HG03097 (cell line): ENCODE data around the gene IFI35.
"Not testable (repeated sequence)": the region's sequence is repeated elsewhere in the genome, so short reads cannot be mapped to it uniquely, and the experiment has no call there.

ENCODE experiments used
- ATAC-seq: cut with Tn5 transposase; IDR thresholded peaks from one replicate; pipeline ENCODE4 v1.9.1; 2021; ENCODE audit not compliant: unreplicated experiment, low FRiP score

Gene IFI35

DNA sequence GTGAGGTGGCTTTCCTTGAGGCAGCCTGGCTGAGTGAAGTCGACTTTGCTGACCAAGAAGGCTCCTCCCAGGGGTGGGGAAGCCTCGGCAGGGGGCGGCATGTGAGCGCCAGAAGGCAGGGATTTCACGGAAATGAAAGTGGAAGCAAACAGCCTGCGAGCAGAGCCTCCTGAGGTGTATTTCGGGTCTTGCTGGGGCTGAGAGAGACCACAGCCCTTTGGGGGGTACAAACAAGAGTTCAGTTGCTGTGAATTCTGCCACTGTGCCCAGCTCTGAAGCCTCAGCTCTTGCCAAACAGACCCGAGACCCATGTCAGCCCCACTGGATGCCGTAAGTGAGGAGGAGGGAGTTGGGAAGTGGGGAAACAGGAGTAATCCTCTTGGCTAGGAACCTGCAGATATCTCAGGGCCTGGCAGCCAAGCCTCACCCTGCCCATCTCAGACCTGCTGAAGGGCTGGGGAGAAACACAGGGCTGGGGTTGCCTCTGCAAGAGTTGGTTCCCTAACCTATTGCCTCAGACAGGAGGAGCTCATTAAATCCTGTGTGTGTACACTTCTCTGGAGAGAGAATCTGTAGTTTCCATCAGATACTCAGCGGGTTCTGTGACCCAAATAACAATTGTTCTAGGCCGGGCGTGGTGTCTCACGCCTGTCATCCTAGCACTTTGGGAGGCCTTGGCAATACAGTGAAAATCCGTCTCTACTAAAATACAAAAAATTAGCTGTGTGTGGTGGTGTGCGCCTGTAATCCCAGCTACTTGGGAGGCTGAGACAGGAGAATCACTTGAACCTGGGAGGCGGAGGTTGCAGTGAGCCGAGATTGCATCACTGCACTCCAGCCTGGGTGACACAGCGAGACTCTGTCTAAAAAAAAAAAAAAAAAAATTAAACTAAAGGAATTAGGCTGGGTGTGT is at the start of gene IFI35:
Gene IFI35 (plus strand): TSS at position 146 of the 913 bp plus-strand sequence. CDS start 164 bp downstream, at position 310.
- ATAC-seq, result no peak

DNA sequence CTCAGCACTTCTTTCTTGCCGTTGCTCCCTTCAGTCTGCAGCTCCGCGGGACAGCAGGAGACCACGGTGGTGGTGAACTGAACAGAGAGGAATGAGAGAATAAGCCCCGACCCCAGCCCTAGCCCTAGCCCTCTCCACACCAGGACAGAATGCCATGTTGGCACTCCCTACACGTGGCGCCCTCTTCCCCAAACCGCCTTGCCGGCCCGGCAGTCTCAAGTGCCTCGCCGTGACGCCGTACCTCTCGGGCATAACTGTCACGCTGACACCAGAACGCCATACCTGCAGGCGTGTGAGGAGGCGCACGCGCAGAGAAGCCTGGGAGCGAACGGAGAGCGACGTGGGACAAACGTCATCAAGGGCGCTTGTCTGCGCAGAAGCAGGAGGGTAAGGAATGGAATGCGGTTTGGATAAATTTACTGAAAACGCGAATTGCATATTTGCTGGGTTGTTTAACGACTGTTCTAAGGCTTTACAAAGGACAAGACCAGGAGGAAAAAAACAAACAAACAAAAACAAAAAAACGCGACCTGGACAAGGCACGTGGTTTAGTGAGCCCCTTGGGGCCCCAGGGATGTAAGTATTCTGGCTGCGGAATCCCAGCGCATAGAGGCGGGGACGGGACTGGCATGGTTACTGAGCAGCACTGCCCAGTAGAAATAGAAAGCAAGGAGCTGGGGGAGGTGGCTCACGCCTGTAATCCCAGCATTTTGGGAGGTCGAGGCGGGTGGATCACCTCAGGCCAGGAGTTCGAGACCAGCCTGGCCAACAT is 42.2 kb upstream of the IFI35 start, which contains the start of gene AARSD1:
Gene AARSD1 (minus strand): TSS at position 294 of the 772 bp plus-strand sequence. CDS start 14 bp downstream, at position 280.
- peak; percentile 72 for ATAC-seq

DNA sequence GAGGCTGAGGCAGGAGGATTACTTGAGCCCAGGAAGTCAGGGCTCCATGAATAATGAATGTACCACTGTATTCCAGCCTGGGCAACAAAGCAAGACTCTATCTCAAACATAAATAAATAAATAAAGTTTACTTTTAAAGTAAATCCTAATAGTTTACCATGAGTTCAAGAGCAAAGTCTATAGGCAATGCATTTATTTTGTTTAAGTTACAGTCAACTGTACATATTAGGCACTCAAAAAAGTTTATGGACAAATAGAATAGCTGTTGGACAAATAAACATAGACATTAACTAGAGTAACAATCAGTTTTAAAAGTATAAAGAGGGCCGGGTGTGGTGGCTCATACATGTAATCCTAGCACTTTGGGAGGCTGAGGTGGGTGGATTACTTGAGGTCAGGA is 38.7 kb upstream of the IFI35 start:
- no peak for ATAC-seq

DNA sequence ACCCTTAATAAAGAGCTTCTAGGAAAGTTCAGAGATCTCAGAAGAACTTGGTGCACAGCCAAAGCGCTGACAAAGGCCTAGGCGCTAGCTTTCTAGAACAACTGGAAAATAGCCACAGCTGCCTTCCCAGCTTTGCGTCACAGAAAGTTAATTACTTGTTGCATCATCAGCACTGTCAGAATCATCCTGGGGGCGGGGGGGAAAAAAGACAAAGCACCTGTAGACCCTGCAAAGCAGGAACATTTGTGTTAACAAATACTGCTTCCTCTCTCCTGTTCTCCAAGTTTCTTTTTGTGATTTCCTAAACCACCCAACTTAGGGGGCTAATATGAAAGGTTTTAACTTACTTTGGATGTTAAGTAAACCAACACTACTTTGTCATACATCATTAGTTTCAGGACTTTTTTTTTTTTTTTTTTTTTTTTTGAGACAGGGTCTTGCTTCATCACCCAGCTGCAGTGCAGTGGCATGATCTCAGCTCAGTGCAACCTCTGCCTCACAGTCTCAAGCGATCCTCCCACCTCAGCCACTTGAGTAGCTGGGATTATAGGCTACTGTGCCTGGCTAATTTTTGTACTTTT is 37.5 kb upstream of the IFI35 start:
- no peak for ATAC-seq

DNA sequence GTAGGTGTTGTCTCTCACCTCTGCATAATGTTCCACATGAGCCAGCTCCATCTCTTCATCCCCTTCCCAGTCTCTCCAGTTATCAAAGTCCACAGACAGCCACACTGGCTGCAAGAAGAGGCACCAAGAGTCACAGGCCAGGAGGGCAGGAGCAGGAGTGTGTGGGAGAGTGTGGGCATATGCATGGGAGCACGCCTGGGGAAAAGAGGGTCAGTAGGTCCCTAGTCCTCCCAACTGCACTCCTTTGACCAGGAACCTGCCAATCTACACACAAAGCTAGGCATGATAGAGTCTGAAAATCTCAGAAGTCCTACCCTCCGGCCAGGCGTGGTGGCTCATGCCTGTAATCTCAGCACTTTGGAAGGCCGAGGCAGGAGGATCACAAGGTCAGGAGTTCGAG is 35.0 kb upstream of the IFI35 start:
- ATAC-seq, result no peak

DNA sequence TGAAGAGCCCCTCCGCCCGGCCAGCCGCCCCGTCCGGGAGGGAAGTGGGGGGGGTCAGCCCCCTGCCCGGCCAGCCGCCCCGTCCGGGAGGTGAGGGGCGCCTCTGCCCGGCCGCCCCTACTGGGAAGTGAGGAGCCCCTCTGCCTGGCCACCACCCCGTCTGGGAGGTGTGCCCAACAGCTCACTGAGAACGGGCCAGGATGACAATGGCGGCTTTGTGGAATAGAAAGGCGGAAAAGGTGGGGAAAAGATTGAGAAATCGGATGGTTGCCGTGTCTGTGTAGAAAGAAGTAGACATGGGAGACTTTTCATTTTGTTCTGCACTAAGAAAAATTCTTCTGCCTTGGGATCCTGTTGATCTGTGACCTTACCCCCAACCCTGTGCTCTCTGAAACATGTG is 33.3 kb upstream of the IFI35 start:
- ATAC-seq, result not testable (repeated sequence)

DNA sequence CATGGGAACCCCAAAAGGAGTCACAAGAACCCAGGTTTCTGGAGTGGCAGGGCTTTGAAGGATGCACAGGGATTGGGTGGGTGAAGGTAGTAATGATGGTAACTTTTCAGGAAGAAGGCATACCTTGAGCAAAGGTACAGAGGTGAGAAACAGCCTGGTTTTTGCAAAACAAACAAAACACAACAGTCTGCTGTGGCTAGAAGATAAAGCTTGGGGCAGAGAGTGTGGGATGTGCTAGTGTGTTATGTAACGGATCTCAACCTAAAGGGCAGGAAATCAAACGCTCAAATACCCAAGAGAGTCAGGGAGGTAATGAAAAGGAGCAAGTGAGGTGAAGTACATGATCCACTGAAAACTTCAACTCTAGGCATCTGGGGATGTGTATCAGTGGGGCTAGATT is 31.3 kb upstream of the IFI35 start:
- ATAC-seq, result no peak

DNA sequence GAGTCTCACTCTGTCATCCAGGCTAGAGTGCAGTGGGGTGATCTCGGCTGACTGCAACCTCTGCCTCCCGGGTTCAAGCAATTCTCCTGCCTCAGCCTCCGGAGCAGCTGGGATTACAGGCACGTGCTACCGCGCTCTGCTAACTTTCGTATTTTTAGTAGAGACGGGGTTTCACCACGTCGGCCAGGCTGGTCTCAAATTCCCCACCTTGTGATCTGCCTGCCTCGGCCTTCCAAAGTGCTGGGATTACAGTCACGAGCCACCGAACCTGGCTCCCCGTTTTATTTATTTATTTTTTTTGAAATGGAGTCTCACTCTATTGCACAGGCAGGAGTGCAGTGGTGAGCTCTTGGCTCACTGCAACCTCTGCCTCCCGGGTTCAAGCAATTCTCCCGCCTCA is 30.9 kb upstream of the IFI35 start:
- not testable (repeated sequence) for ATAC-seq

DNA sequence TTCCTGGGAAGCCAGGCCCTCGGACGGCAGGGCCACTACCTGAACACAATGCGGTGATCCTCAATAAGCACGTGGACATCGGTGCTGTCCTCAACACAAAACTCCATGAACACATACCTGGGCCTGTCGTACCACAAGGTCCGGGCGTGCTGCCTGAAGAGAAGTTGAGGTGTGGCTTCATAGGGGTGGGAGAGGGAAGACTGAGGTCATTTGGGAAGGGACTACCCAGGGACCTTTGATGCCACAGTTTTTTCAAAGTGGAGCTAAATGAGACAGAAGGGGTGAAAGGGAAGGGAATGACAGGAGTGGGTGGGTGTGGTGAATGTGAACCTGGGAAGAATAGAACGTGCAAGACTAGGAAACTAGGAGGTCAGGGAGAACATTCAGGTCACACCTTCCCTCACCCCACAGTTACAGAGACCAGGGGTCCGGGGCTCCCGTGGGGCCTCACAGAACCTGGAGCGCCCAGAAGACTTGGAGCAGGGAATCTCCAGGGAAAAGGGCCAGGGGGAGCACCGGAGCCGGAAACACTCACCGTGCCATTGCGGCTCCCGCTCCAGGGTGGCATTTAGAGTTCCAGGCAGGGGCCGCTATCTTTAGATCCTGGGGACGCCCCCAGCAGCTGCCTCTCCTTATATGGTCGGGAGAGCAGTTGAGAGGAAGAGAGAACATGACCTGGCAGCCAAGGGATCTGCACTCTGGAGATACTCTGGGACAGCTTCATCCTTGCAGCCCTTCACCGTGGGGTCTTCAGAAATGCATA is 26.9 kb upstream of the IFI35 start, which contains the start of gene PTGES3L:
Gene PTGES3L (minus strand): TSS at position 570 of the 763 bp plus-strand sequence. CDS start 27 bp downstream, at position 543.
- no peak for ATAC-seq

DNA sequence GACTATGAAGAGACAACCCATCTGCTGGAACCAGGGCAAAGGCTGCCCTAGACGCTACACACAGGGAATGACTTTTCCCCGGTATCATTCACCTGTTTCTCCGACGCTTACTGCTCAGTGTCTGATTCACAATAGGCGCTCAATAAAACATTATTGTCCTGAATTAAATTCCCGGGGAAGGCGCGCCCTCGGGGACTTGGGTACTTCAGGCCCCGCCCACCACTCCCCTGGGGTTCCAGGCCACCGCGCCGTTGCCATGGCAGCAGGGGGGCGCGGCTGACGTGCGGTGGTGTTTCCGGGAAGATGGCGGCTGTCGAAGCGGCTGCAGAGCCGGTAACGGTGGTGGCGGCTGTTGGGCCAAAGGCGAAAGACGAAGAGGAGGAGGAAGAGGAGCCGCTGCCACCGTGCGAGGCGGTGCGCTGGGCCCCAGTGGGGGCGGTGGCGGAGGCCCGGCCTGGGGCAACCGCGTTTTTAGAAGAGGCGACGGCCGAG is 26.3 kb upstream of the IFI35 start, which contains the start of gene RUNDC1:
Gene RUNDC1 (plus strand): TSS at position 292 of the 492 bp plus-strand sequence. CDS start 12 bp downstream, at position 304.
- ATAC-seq, result peak; percentile 59

DNA sequence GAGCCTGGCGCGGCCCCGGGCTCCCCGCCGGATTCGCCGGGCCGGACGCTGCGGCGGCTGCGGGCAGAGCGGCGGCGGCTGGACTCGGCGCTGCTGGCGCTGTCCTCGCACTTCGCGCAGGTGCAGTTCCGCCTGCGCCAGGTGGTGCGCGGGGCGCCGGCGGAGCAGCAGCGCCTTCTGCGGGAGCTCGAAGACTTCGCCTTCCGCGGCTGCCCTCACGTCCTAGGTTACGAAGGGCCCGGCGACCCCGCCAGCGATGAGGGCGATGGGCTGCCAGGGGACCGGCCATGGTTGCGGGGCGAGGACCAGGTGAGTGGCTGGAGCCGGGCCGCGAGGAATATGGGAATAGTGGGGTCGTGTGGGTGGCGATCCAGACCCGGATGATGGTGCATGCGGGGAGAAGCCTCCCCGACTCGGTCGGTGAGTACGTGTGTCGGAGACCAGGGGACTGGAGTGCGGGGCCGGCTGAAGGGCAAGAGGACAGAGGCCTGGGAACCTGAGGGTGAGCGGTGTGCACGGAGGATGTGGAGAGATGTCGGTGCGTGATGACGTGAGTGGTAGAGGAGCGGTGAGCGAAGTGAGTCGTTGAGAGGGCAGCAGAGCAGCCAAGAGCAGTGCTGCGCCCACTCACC is 25.7 kb upstream of the IFI35 start:
- peak; percentile 30 for ATAC-seq

DNA sequence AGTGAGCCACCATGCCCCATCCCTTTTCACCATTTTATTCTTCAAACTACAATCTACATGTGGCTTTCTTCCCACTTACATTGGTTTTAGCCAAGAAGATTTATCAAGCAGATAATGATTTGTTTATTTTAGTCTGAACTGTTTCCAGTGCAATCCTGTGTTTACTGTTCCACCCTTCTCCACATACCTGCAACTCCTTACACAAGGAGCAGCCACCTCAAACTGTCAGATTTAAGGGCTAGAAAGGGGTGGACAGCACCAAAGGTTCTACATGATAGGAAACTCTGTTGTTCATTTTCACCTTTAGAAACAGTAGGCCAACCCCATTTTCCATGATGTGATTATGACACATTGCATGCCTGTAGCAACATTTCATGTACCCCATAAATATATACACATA is 24.3 kb upstream of the IFI35 start:
- ATAC-seq, result no peak

DNA sequence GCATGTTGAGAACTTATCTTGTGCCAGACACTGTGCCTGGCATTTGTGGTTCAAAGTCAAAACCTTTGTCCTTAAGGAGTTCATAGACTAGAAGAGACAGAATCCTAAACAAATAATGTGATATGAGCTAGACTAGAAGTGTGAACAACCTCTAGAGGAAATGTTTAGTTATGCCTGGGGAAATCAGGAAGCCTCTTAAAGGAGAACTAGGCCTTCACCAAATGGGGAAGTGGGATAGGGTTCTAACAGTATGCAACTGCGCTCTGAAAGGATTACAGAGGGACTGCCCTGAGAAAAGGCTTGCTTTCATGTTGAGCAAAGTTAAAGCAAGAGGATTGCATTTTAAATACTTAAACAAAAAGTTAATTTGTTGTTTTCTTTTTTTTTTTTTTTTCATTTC is 21.4 kb upstream of the IFI35 start:
- ATAC-seq, result no peak

DNA sequence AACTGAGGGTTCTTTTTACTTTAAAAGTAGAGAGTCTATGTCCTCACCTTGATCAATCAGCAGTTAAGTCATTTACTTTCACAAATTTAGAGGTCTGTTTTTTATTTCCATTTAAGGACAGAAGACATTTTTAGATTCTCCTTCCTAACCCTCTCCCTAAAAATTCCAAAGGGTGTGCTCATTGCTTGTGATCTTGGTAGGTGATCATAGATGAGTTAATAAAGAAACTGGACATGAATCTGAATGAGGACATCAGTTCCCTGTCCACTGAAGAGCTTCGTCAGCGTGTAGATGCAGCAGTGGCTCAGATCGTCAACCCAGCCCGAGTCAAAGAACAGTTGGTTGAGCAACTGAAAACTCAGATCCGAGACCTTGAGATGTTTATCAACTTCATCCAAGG is 17.4 kb upstream of the IFI35 start:
- no peak for ATAC-seq

DNA sequence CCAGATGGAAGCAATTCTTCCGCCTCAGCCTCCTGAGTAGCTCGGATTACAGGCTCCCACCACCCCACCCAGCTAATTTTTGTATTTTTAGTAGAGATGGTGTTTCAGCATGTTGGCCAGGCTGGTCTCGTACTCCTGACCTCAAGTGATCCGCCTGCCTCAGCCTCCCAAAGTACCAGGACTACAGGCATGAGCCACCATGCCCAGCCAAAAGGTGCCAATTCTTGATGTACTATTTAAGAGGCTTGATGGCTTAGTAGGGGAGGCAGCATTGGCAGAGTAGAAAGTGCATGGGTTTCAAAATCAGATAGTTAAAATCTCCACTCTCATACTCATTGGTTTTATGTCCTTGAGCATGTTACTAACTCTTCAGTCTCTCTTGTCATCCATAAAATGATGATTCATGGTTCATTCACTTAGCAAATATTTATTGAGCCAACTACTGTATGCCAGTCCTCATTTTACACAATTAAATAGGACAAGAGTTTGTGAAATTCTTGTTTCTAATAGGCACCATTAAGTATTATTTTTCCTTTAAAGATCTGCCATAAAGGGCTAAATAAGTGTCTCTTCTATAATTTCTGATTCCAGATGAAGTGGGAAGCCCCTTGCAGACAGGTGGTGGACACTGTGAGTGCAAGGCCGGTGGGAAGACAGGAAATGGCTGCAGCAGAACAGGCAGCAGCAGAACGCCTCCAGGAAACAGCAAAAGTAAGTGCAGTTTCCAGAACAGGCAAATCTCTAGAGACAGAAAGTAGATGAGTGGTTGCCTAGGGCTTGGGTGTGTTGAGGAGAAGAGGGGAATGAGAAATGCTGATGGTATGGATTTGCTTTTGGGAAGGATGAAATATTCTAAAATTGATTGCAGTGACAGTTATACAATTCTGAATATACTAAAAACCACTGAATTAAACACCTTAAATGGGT is 16.6 kb upstream of the IFI35 start:
- no peak for ATAC-seq

DNA sequence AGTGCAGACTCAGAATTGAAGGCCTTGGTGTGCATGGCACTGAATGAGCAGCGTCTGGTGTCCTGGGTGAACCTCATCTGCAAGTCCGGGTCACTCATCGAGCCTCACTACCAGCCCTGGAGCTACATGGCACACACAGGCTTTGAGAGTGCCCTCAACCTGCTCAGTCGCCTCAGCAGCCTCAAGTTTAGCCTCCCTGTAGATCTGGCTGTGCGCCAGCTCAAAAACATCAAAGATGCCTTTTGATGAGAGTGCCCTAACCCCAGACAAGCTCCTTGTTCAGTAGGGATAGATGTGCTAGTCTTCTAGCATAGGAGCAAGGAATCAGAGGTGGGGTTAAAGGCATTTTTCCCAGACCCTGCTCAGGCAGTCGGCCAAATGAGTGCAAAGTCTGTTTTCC is 15.1 kb upstream of the IFI35 start:
- ATAC-seq, result no peak

DNA sequence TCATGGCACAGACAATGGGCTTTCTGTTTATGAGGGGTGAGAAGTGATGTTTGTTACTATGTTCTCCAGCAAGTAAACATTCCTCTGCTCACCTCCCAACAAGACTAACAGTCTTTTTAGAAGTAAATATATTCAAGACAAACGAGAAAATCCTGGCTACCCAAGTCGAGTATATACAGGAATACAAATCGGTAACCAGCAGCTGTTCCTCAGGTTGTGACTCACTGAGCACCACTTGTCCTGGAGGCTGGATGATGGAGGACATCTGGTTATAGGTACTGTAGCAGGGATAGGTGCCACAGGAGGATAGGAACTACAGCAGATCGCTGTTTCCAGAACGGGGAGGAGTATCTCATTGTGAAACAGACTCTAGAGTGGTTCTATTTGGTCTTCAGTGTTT is 13.7 kb upstream of the IFI35 start:
- no peak for ATAC-seq

DNA sequence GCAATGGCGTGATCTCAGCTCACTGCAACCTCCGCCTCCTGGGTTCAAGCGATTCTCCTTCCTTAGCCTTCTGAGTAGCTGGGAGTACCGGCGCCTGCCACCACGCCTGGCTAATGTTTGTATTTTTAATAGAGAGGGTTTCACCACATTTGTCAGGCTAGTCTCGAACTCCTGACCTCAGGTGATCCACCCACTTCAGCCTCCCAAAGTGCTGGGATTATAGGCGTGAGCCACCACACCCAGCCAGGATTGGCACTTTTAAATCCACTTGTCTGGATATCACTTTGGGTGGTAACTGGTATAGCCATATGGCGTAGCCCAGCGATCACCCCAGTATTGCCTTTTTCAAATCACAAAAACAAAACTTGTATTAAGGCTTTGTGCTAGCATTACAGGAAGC is 12.7 kb upstream of the IFI35 start:
- not testable (repeated sequence) for ATAC-seq
